Thoracic aorta (tissue), 2 donors: ENCODE results near the gene ZNF799. TPM values are rescaled to one million over a fixed set of nuclear protein-coding genes. Genes with fewer than 3 reads are reported as not detected.

Source experiments
- ATAC-seq: fragments of 150-250 bp; one replicate; pipeline ENCODE4 v1.8.0; 2017; ENCODE audit warnings: low read depth; ENCODE audit not compliant: insufficient number of reproducible peaks, low FRiP score
- DNase-seq: peaks from one replicate; pipeline ENCODE4 v3.0.0-alpha.2; 2020; ENCODE audit warnings: low spot score
- H3K27ac ChIP-seq, 2 donors: fragments of 200-600 bp; sonication (generic); 1 replicate in 1 of 2; 2 replicates in 1 of 2; pipeline ENCODE4 v1.5.1; 2016; ENCODE audit warnings: mild to moderate bottlenecking in 2 of 2, moderate library complexity in 2 of 2
- H3K27me3 ChIP-seq: fragments of 200-600 bp; sonication (generic); replicated peaks from 2 replicates; pipeline ENCODE4 v1.6.0; 2016; ENCODE audit warnings: mild to moderate bottlenecking; ENCODE audit not compliant: insufficient read depth
- H3K36me3 ChIP-seq: fragments of 200-600 bp; sonication (generic); one replicate; pipeline ENCODE4 v1.5.1; 2016
- H3K4me1 ChIP-seq, 2 donors: fragments of 200-600 bp; sonication (generic); 1 replicate in 1 of 2; 2 replicates in 1 of 2; pipeline versions ENCODE4 v1.5.1 to v1.6.0; 2016; ENCODE audit warnings: low read depth in 2 of 2, mild to moderate bottlenecking in 1 of 2; ENCODE audit not compliant: control insufficient read depth in 1 of 2
- H3K4me3 ChIP-seq: fragments of 200-600 bp; sonication (generic); 2 replicates; pipeline ENCODE4 v1.5.1; 2016; ENCODE audit warnings: mild to moderate bottlenecking
- H3K9me3 ChIP-seq: fragments of 200-600 bp; sonication (generic); 2 replicates; pipeline ENCODE4 v1.5.1; 2016
- CTCF ChIP-seq: fragments of 200-600 bp; sonication (generic); IDR thresholded peaks from one replicate; pipeline ENCODE4 v1.5.1; 2019; ENCODE audit warnings: antibody characterized with exemption
- total RNA-seq, 2 donors: library from RNA; depleted of rRNA; stranded (reverse); fragments of >200 nt; gene quantifications; one replicate each; pipeline versions ENCODE4 v1.1.0 to v1.2.3, GENCODE V29; 2016

Gene ZNF799
- total RNA-seq, 2 donors from 2014 or later: 6.8 to 7.6 TPM

GRCh38 chr19:12346896-12347295, 54.2 kb downstream of the ZNF799 start:
- peaks cover 67% of the 10 kb centered on the region for H3K9me3 ChIP-seq
- H3K36me3 ChIP-seq: peaks cover 23% of the 10 kb centered on the region

GRCh38 chr19:12345197-12345596, 55.9 kb downstream of the ZNF799 start:
- Histone ChIP-seq H3K27me3 (no peaks in the 10 kb centered on the region), H3K4me1 (no peaks in the 10 kb centered on the region), H3K27ac (no peak overlapping the region), H3K9me3 (peaks cover 50% of the 10 kb centered on the region), H3K4me3 (no peak overlapping the region), H3K36me3 (peaks cover 6% of the 10 kb centered on the region)
- no peak for TF ChIP-seq CTCF
- ATAC-seq (no peak), DNase-seq (no peak)

More at GRCh38 chr19:12346896-12347295, 54.2 kb downstream of the ZNF799 start:
- no peak for DNase-seq
- H3K4me3 ChIP-seq: no peak overlapping the region
- H3K4me1 ChIP-seq: no peaks in the 10 kb centered on the region
- ATAC-seq: no peak
- no peaks in the 10 kb centered on the region for H3K27me3 ChIP-seq
- no peak for TF ChIP-seq CTCF
- no peak overlapping the region for H3K27ac ChIP-seq

Other genes starting within 250 kb of the ZNF799 start
- 1 to 10 TPM; 3.1 to 7.3 TPM for gene ZNF625, start 244.5 kb downstream of the ZNF799 start, total RNA-seq
- gene ZNF136, start 238.2 kb downstream of the ZNF799 start, total RNA-seq: 10 to 100 TPM; 12.7 to 27.7 TPM
- 10 to 100 TPM in 1 of 2 donors, 1 to 10 TPM in 1; 9.5 to 13.2 TPM for gene ZNF44, start 106.4 kb downstream of the ZNF799 start, total RNA-seq
- gene ZNF563, start 67.6 kb downstream of the ZNF799 start, total RNA-seq: 1 to 10 TPM; 3.1 to 7.9 TPM
- gene ZNF442, start 35.6 kb downstream of the ZNF799 start, total RNA-seq: 10 to 100 TPM in 1 of 2 donors, under 1 TPM in 1; 0.81 to 11.1 TPM
- gene ZNF443, start 39.8 kb upstream of the ZNF799 start, total RNA-seq: 1 to 10 TPM; 2.4 to 3.4 TPM
- 1 to 10 TPM; 1.4 to 3.5 TPM for gene ZNF709, start 83.5 kb upstream of the ZNF799 start, total RNA-seq
- gene ZNF564, start 150.2 kb upstream of the ZNF799 start, total RNA-seq: 10 to 100 TPM; 11.6 to 21.7 TPM
- gene ZNF490, start 209.5 kb upstream of the ZNF799 start, total RNA-seq: 1 to 10 TPM; 3.4 to 8.1 TPM
- 10 to 100 TPM; 26.0 to 32.4 TPM for gene ZNF791, start 209.6 kb upstream of the ZNF799 start, total RNA-seq